Sigmoid colon (tissue), 7 donors: ENCODE data around the gene TNXB. TPM values are rescaled to one million over a fixed set of nuclear protein-coding genes. Genes with fewer than 3 reads are reported as not detected.
"Not testable (repeated sequence)": the region's sequence is repeated elsewhere in the genome, so short reads cannot be mapped to it uniquely, and the experiment has no call there.

ENCODE experiments used
- DNase-seq: peaks from one replicate; pipeline ENCODE4 v3.0.0-alpha.2; 2019
- H3K27ac ChIP-seq, 4 donors: fragments of 200-600 bp; sonication (generic); one replicate each; pipeline ENCODE4 v1.5.1; 2016 to 2019; ENCODE audit warnings: mild to moderate bottlenecking in 1 of 4
- H3K27me3 ChIP-seq, 3 donors: fragments of 200-600 bp; sonication (generic); one replicate each; pipeline ENCODE4 v1.5.1; 2019; ENCODE audit warnings: mild to moderate bottlenecking in 1 of 3
- H3K36me3 ChIP-seq, 4 donors: fragments of 200-600 bp; sonication (generic); one replicate each; pipeline ENCODE4 v1.5.1; 2016 to 2019
- H3K4me1 ChIP-seq, 4 donors: fragments of 200-600 bp; sonication (generic); one replicate each; pipeline ENCODE4 v1.5.1; 2017 to 2019
- H3K4me3 ChIP-seq, 4 donors: fragments of 200-600 bp; sonication (generic); one replicate each; pipeline ENCODE4 v1.5.1; 2017 to 2019; ENCODE audit warnings: mild to moderate bottlenecking in 2 of 4, moderate library complexity in 1 of 4
- H3K9me3 ChIP-seq, 4 donors: fragments of 200-600 bp in 3 of 4; sonication (generic) in 3 of 4; one replicate each; pipeline versions ENCODE4 v1.5.1 to v1.6.1; 2013 to 2019
- CTCF ChIP-seq, 4 experiments: fragments of 450-650 bp in 3 of 4; fragments of 200-600 bp in 1 of 4; IDR thresholded peaks; one replicate each; pipeline ENCODE4 v1.5.1; 2016 to 2019; ENCODE audit warnings: antibody characterized with exemption in 4 of 4, mild to moderate bottlenecking in 3 of 4, moderate library complexity in 2 of 4
- EP300 ChIP-seq, 4 donors: sonication (generic); formaldehyde crosslinking; IDR thresholded peaks; one replicate each; pipeline ENCODE4 v1.6.1; 2017; ENCODE audit warnings: antibody characterized with exemption in 4 of 4
- POLR2A ChIP-seq, 2 donors: fragments of 450-650 bp; IDR thresholded peaks; one replicate each; pipeline ENCODE4 v1.6.1; 2016; ENCODE audit warnings: antibody characterized with exemption in 2 of 2, mild to moderate bottlenecking in 2 of 2, moderate library complexity in 2 of 2
- POLR2AphosphoS5 ChIP-seq, 4 donors: sonication (generic); formaldehyde crosslinking; IDR thresholded peaks; one replicate each; pipeline ENCODE4 v1.6.1; 2017; ENCODE audit warnings: antibody characterized with exemption in 4 of 4
- WGBS, 2 donors: extraction: QIAGEN DNeasy Blood & Tissue Kit; methylation state at CpG; one replicate each; pipeline ENCODE4 v1.1.7; 2013; 5-methylcytosine and 5-hydroxymethylcytosine counted together
- intact Hi-C: fragments of 100-400 bp; cut with DNase I; formaldehyde crosslinking; loops from one replicate; pipeline ENCODE4 v1.15.1; 2023
- polyA plus RNA-seq, 3 donors: library from polyadenylated mRNA; stranded (reverse); fragments of 200-250 nt; gene quantifications; one replicate each; pipeline ENCODE4 v1.2.3, GENCODE V29; 2013
- total RNA-seq, 4 donors: library from RNA; depleted of rRNA; stranded (reverse); fragments of >200 nt; gene quantifications; one replicate each; pipeline ENCODE4 v1.1.0, GENCODE V29; 2016
- donor health status: healthy with polysubstance abuse.
- donor health status: Bipolar disorder and iron deficiency.
- donor health status: healthy.

The TNXB gene
- total and polyA plus RNA-seq, 7 donors = 1.4 to 224 (median 66.0) TPM

- Histone ChIP-seq H3K4me1 (peaks cover 0 to 29% (median 27%) of the 10 kb centered on the region in 4 donors), H3K9me3 (no peaks in the 10 kb centered on the region), H3K27ac (peak overlapping the region; percentile 54 to 83 (median 70)), H3K4me3 (no peak overlapping the region), H3K36me3 (no peaks in the 10 kb centered on the region), H3K27me3 (no peaks in the 10 kb centered on the region)
- 60 to 68% methylated on average over 11 of the region's 11 CpGs for WGBS, 2 donors
- intact Hi-C loops = loop anchor here (10.0 kb wide), 2 partner anchors 68 to 108 kb away; partner anchors contain the start of genes PPT2 and PRRT1
- DNase-seq = peak; percentile 91
- TF ChIP-seq POLR2A (IDR thresholded peaks at IDR 0.05) = no peak
- TF ChIP-seq EP300 (IDR thresholded peaks at IDR 0.05) = no peak
- TF ChIP-seq POLR2AphosphoS5 (IDR thresholded peaks at IDR 0.05) = peak; percentile 25 to 81 (median 38)
- TF ChIP-seq CTCF (IDR thresholded peaks at IDR 0.05) = no peak
Observed at GRCh38 chr6:32047084-32047478, 62.1 kb downstream of the TNXB start.

- 33 to 59% methylated on average over 14 of the region's 14 CpGs for WGBS, 2 donors
- Histone ChIP-seq H3K4me1 (peaks cover 0 to 29% (median 27%) of the 10 kb centered on the region in 4 donors), H3K36me3 (no peaks in the 10 kb centered on the region), H3K4me3 (no peak overlapping the region), H3K9me3 (no peaks in the 10 kb centered on the region), H3K27me3 (no peaks in the 10 kb centered on the region), H3K27ac (peak overlapping the region; percentile 54 to 83 (median 70))
- TF ChIP-seq EP300 (IDR thresholded peaks at IDR 0.05) = no peak
- TF ChIP-seq POLR2AphosphoS5 (IDR thresholded peaks at IDR 0.05) = no peak
- TF ChIP-seq CTCF (IDR thresholded peaks at IDR 0.05) = no peak
- no peak for TF ChIP-seq POLR2A (IDR thresholded peaks at IDR 0.05)
- intact Hi-C loops = loop anchor here (10.0 kb wide), 2 partner anchors 68 to 108 kb away; partner anchors contain the start of genes PPT2 and PRRT1
- peak; percentile 84 for DNase-seq
Observed at GRCh38 chr6:32046450-32047083, 62.6 kb downstream of the TNXB start.

- no peaks in the 10 kb centered on the region for H3K27me3 ChIP-seq
- no peak for TF ChIP-seq POLR2AphosphoS5 (IDR thresholded peaks at IDR 0.05)
- no peak for TF ChIP-seq EP300 (IDR thresholded peaks at IDR 0.05)
- no peak for TF ChIP-seq POLR2A (IDR thresholded peaks at IDR 0.05)
- TF ChIP-seq CTCF (IDR thresholded peaks at IDR 0.05) = no peak
- DNase-seq = no peak
- no peaks in the 10 kb centered on the region for H3K36me3 ChIP-seq
- H3K27ac ChIP-seq = peak overlapping the region; percentile 54 to 83 (median 70)
- peaks cover 0 to 29% (median 27%) of the 10 kb centered on the region in 4 donors for H3K4me1 ChIP-seq
- H3K9me3 ChIP-seq = no peaks in the 10 kb centered on the region
- WGBS, 2 donors = 87% methylated on average over 22 of the region's 22 CpGs
- intact Hi-C loops = loop anchor here (10.0 kb wide), 2 partner anchors 69 to 109 kb away; partner anchors contain the start of genes PPT2 and PRRT1
- no peak overlapping the region for H3K4me3 ChIP-seq
Observed at GRCh38 chr6:32045811-32046449, 63.2 kb downstream of the TNXB start.

GRCh38 chr6:32044916-32045315, 64.2 kb downstream of the TNXB start:
- H3K27me3 ChIP-seq, H3K27ac ChIP-seq, H3K9me3 ChIP-seq, H3K4me3 ChIP-seq, H3K36me3 ChIP-seq, DNase-seq: not testable (repeated sequence)
- WGBS, 2 donors = 91 to 94% methylated on average over 12 to 13 of the region's 18 CpGs
- intact Hi-C loops = loop anchor here (10.0 kb wide), 2 partner anchors 70 to 110 kb away; partner anchors contain the start of genes PPT2 and PRRT1
- peaks cover 0 to 29% (median 27%) of the 10 kb centered on the region in 4 donors for H3K4me1 ChIP-seq

GRCh38 chr6:32043589-32044380, 65.4 kb downstream of the TNXB start:
- not testable (repeated sequence) for H3K27ac ChIP-seq, H3K4me3 ChIP-seq, H3K27me3 ChIP-seq, DNase-seq, H3K9me3 ChIP-seq, H3K36me3 ChIP-seq
- peaks cover 0 to 28% (median 27%) of the 10 kb centered on the region in 4 donors for H3K4me1 ChIP-seq
- 87 to 93% methylated on average over 17 to 20 of the region's 31 CpGs for WGBS, 2 donors
- intact Hi-C loops = loop anchor here (10.0 kb wide), 2 partner anchors 71 to 111 kb away; partner anchors contain the start of genes PPT2 and PRRT1

GRCh38 chr6:32042276-32042675, 66.9 kb downstream of the TNXB start:
- not testable (repeated sequence) for H3K9me3 ChIP-seq, H3K27ac ChIP-seq, H3K36me3 ChIP-seq, H3K4me3 ChIP-seq, H3K27me3 ChIP-seq, DNase-seq
- H3K4me1 ChIP-seq = peaks cover 0 to 14% (median 13%) of the 10 kb centered on the region in 4 donors
- intact Hi-C loops = loop anchor here (10.0 kb wide), 2 partner anchors 73 to 113 kb away; partner anchors contain the start of genes PPT2 and PRRT1
- WGBS, 2 donors = 93 to 94% methylated on average over 14 of the region's 15 CpGs

- H3K27me3 ChIP-seq, H3K4me3 ChIP-seq, DNase-seq, H3K27ac ChIP-seq, H3K36me3 ChIP-seq, H3K4me1 ChIP-seq, H3K9me3 ChIP-seq: not testable (repeated sequence)
- WGBS, 2 donors = 58 to 80% methylated on average over 5 to 6 of the region's 10 CpGs
- intact Hi-C loops = loop anchor here (10.0 kb wide), 2 partner anchors 73 to 113 kb away; partner anchors contain the start of genes PPT2 and PRRT1
Observed at GRCh38 chr6:32041385-32041784, 67.8 kb downstream of the TNXB start.

GRCh38 chr6:32041050-32041321, 68.2 kb downstream of the TNXB start:
- H3K27me3 ChIP-seq, H3K36me3 ChIP-seq, H3K27ac ChIP-seq, H3K4me3 ChIP-seq, H3K9me3 ChIP-seq, H3K4me1 ChIP-seq, DNase-seq: not testable (repeated sequence)
- intact Hi-C loops = loop anchor here (10.0 kb wide), 2 partner anchors 74 to 114 kb away; partner anchors contain the start of genes PPT2 and PRRT1
- WGBS, 2 donors = 70 to 73% methylated on average over 7 of the region's 13 CpGs
